H9 (cell line): ENCODE results near the gene RNF225. TPM values are rescaled to one million over a fixed set of nuclear protein-coding genes. Genes with fewer than 3 reads are reported as not detected.
A peak's percentile ranks its signal among the peaks of the same experiment; 100 is the strongest.

ENCODE experiments used
- DNase-seq: peaks from one replicate; pipeline ENCODE4 v3.0.0-alpha.2; 2017
- H2AFZ ChIP-seq: one replicate; pipeline ENCODE4 v1.6.1; 2013; ENCODE audit warnings: mild to moderate bottlenecking, low read length, control low read depth, moderate library complexity
- H2AK5ac ChIP-seq: 2 replicates; pipeline ENCODE4 v1.6.1; 2013; ENCODE audit warnings: low read length, control low read depth, mixed read lengths; ENCODE audit not compliant: insufficient read length
- H2BK120ac ChIP-seq: one replicate; pipeline ENCODE4 v1.6.1; 2013; ENCODE audit warnings: low read depth, mild to moderate bottlenecking, low read length, control low read depth, inconsistent platforms; ENCODE audit not compliant: poor library complexity, severe bottlenecking
- H2BK12ac ChIP-seq: 2 replicates; pipeline ENCODE4 v1.6.1; 2013; ENCODE audit warnings: low read length, control low read depth, mixed read lengths, low read depth; ENCODE audit not compliant: insufficient read length
- H2BK15ac ChIP-seq: 2 replicates; pipeline ENCODE4 v1.6.1; 2013; ENCODE audit warnings: low read depth, low read length, control low read depth
- H2BK20ac ChIP-seq: one replicate; pipeline ENCODE4 v1.6.1; 2013; ENCODE audit warnings: low read depth, mild to moderate bottlenecking, low read length, control low read depth, inconsistent platforms; ENCODE audit not compliant: poor library complexity, severe bottlenecking
- H2BK5ac ChIP-seq: 2 replicates; pipeline ENCODE4 v1.6.1; 2013; ENCODE audit warnings: low read length, control low read depth, mixed read lengths; ENCODE audit not compliant: insufficient read length
- H3K14ac ChIP-seq: 2 replicates; pipeline ENCODE4 v1.6.1; 2013; ENCODE audit warnings: low read length, control low read depth; ENCODE audit not compliant: insufficient read depth
- H3K18ac ChIP-seq: 2 replicates; pipeline ENCODE4 v1.6.1; 2013; ENCODE audit warnings: low read depth, mild to moderate bottlenecking, mixed read lengths, low read length, control low read depth; ENCODE audit not compliant: insufficient read length
- H3K23ac ChIP-seq: 2 replicates; pipeline ENCODE4 v1.6.1; 2013; ENCODE audit warnings: low read length, control low read depth, mixed read lengths, low read depth; ENCODE audit not compliant: insufficient read length
- H3K23me2 ChIP-seq: 2 replicates; pipeline ENCODE4 v1.6.1; 2013; ENCODE audit warnings: low read depth, mild to moderate bottlenecking, mixed read lengths, low read length, control low read depth; ENCODE audit not compliant: insufficient read length, poor library complexity, severe bottlenecking
- H3K27ac ChIP-seq: 2 replicates; pipeline ENCODE4 v1.5.1; 2013; ENCODE audit warnings: low read length, control low read depth, mixed read lengths, low read depth; ENCODE audit not compliant: insufficient read length
- H3K27me3 ChIP-seq: 2 replicates; pipeline ENCODE4 v1.6.1; 2013; ENCODE audit warnings: low read length, control low read depth, inconsistent platforms; ENCODE audit not compliant: insufficient read depth
- H3K4ac ChIP-seq: 2 replicates; pipeline ENCODE4 v1.6.1; 2013; ENCODE audit warnings: low read depth, mild to moderate bottlenecking, control low read depth, inconsistent platforms, low read length, moderate library complexity
- H3K4me1 ChIP-seq: 2 replicates; pipeline ENCODE4 v1.6.1; 2013; ENCODE audit warnings: low read length, control low read depth, inconsistent platforms; ENCODE audit not compliant: insufficient read depth
- H3K4me2 ChIP-seq: 2 replicates; pipeline ENCODE4 v1.6.1; 2013; ENCODE audit warnings: low read length, control low read depth, mixed read lengths; ENCODE audit not compliant: insufficient read length, insufficient read depth
- H3K56ac ChIP-seq: 2 replicates; pipeline ENCODE4 v1.6.1; 2013; ENCODE audit warnings: low read depth, mild to moderate bottlenecking, mixed read lengths, low read length, control low read depth; ENCODE audit not compliant: insufficient read length
- H3K79me1 ChIP-seq: 2 replicates; pipeline ENCODE4 v1.6.1; 2013; ENCODE audit warnings: low read depth, mild to moderate bottlenecking, moderate library complexity, low read length, control low read depth, inconsistent platforms; ENCODE audit not compliant: insufficient read depth, poor library complexity, severe bottlenecking
- H3K79me2 ChIP-seq: 2 replicates; pipeline ENCODE4 v1.6.1; 2013; ENCODE audit warnings: low read length, control low read depth, inconsistent platforms; ENCODE audit not compliant: insufficient read depth
- H3K9ac ChIP-seq: 2 replicates; pipeline ENCODE4 v1.6.1; 2013; ENCODE audit warnings: low read length, control low read depth, mixed read lengths; ENCODE audit not compliant: insufficient read length; ENCODE audit errors: extremely low read depth
- H3K9me3 ChIP-seq: one replicate; pipeline ENCODE4 v1.6.1; 2013; ENCODE audit warnings: low read depth, low read length, inconsistent platforms; ENCODE audit not compliant: control insufficient read depth
- H3T11ph ChIP-seq: one replicate; pipeline ENCODE4 v1.6.1; 2013; ENCODE audit warnings: mild to moderate bottlenecking, low read length, control low read depth, inconsistent platforms
- H4K20me1 ChIP-seq: one replicate; pipeline ENCODE4 v1.6.1; 2013; ENCODE audit not compliant: control insufficient read depth, insufficient read length, insufficient read depth
- H4K5ac ChIP-seq: 2 replicates; pipeline ENCODE4 v1.6.1; 2013; ENCODE audit warnings: low read depth, mild to moderate bottlenecking, mixed read lengths, low read length, control low read depth; ENCODE audit not compliant: insufficient read length
- H4K8ac ChIP-seq: replicated peaks from 2 replicates; pipeline ENCODE4 v1.6.1; 2013; ENCODE audit warnings: low read length, control low read depth, mixed read lengths, low read depth; ENCODE audit not compliant: insufficient read length
- H4K91ac ChIP-seq: 2 replicates; pipeline ENCODE4 v1.6.1; 2013; ENCODE audit warnings: low read depth, mild to moderate bottlenecking, moderate library complexity, mixed read lengths, low read length, control low read depth; ENCODE audit not compliant: insufficient read length
- H3K27ac Mint-ChIP-seq, 3 experiments: 2 replicates in 2 of 3; 3 replicates in 1 of 3; pipeline ENCODE4 v1.8.0; 2020 to 2021; ENCODE audit warnings: mixed read lengths in 3 of 3, mild to moderate bottlenecking in 1 of 3, moderate library complexity in 1 of 3
- H3K27me3 Mint-ChIP-seq: 2 replicates; pipeline ENCODE4 v1.8.0; 2021; ENCODE audit warnings: low read depth, mild to moderate bottlenecking, moderate library complexity, mixed read lengths
- H3K36me3 Mint-ChIP-seq, 3 experiments: 2 replicates in 2 of 3; 3 replicates in 1 of 3; pipeline ENCODE4 v1.8.0; 2020 to 2021; ENCODE audit warnings: low read depth in 3 of 3, mixed read lengths in 3 of 3; ENCODE audit not compliant: insufficient read depth in 1 of 3
- H3K4me1 Mint-ChIP-seq, 2 experiments: 2 replicates each; pipeline ENCODE4 v1.8.0; 2020; ENCODE audit warnings: mixed read lengths in 2 of 2
- H3K4me3 Mint-ChIP-seq, 2 experiments: 2 replicates in 1 of 2; 3 replicates in 1 of 2; pipeline ENCODE4 v1.8.0; 2020 to 2021; ENCODE audit warnings: mild to moderate bottlenecking in 2 of 2, mixed read lengths in 2 of 2, moderate library complexity in 1 of 2
- H3K9me3 Mint-ChIP-seq, 2 experiments: 2 replicates in 1 of 2; 3 replicates in 1 of 2; pipeline ENCODE4 v1.8.0; 2020; ENCODE audit warnings: mild to moderate bottlenecking in 2 of 2, mixed read lengths in 2 of 2, moderate library complexity in 1 of 2
- CTCF ChIP-seq: fragments of 200-600 bp; sonication (generic); conservative IDR thresholded peaks from 3 replicates; pipeline ENCODE4 v1.8.0; 2021; ENCODE audit warnings: antibody characterized with exemption, mild to moderate bottlenecking
- WGBS: extraction: QIAGEN DNeasy Blood & Tissue Kit; methylation state at CpG from one replicate; pipeline ENCODE4 v1.1.7; 2013; ENCODE audit warnings: missing lambda C conversion rate, low lambda C conversion rate, mixed read lengths; ENCODE audit not compliant: insufficient read length; ENCODE audit errors: extremely low coverage; 5-methylcytosine and 5-hydroxymethylcytosine counted together
- total RNA-seq: library from RNA; stranded (reverse); gene quantifications from 2 replicates; pipeline ENCODE4 v1.2.1, GENCODE V29; 2021

The RNF225 gene
- total RNA-seq, 1 experiment from 2014 or later = 2.1 TPM

GRCh38 chr19:58395979-58396627 lies 647 bp downstream of the RNF225 start:
- Histone ChIP-seq H2AK5ac (no peak overlapping the region), H3K23me2 (peaks cover 13% of the 10 kb centered on the region), H2BK120ac (no peak overlapping the region), H4K8ac (no peak overlapping the region), H3K79me1 (peaks cover 3% of the 10 kb centered on the region), H3K27ac (no peak overlapping the region), H2BK15ac (no peak overlapping the region), H2BK20ac (no peak overlapping the region), H2AFZ (no peak overlapping the region), H3T11ph (no peak overlapping the region), H3K27me3 (no peaks in the 10 kb centered on the region; the same call in 1 of the 2 replicates), H4K91ac (no peak overlapping the region), H3K14ac (no peak overlapping the region), H4K20me1 (peaks cover 5% of the 10 kb centered on the region), H3K4me1 (no peaks in the 10 kb centered on the region), H3K79me2 (no peaks in the 10 kb centered on the region), H3K18ac (peak overlapping the region; percentile 22), H3K56ac (no peak overlapping the region), H3K4ac (no peak overlapping the region), H3K9ac (no peak overlapping the region), H4K5ac (no peak overlapping the region), H3K9me3 (no peaks in the 10 kb centered on the region), H3K23ac (no peak overlapping the region), H3K4me2 (peak overlapping the region; percentile 30), H2BK5ac (no peak overlapping the region), H2BK12ac (no peak overlapping the region)
- Mint-ChIP-seq H3K36me3 (peaks cover 30 to 40% (median 33%) of the 10 kb centered on the region in 3 experiments; a peak in 6 of 7 replicates), H3K27me3 (peaks cover 14% of the 10 kb centered on the region), H3K4me1 (peaks cover 10 to 16% of the 10 kb centered on the region in 2 experiments), H3K4me3 (peak overlapping the region; percentile 55 to 69), H3K27ac (peak overlapping the region in 2 of 3 experiments; percentile 79 to 85; a peak in 4 of 7 replicates), H3K9me3 (no peaks in the 10 kb centered on the region)
- WGBS = no CpG with 5 or more reads among the region's 75 CpGs
- no peak for TF ChIP-seq CTCF
- DNase-seq = peak; percentile 57
